Measurements from ENCODE around the gene HNRNPU. TPM values are rescaled to one million over a fixed set of nuclear protein-coding genes. Genes with fewer than 3 reads are reported as not detected.

HNRNPU gene
- total RNA-seq, 1 donor from 2014 or later, result 461 TPM

DNA sequence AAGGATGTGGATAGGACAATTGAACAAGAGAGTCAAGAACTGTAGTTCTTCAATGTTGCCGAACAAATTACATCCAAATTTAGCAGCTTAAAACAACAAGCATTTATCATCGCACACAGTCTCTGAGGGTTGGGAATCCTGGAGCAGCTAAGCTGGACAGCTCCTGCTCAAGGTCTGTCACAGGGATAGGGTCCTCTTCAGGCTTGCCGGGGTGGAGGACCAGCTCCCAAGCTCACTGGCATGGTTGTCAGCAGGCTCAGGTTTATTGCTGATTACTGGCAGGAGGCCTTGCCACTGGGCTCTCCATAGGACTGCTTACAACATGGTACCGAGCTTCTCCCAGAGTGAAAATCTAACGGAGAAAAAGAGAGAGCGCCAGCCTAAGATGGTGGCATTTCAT, 51.0 kb downstream of the HNRNPU start:
- intact Hi-C loops (cut with micrococcal nuclease), result no loop called here

DNA sequence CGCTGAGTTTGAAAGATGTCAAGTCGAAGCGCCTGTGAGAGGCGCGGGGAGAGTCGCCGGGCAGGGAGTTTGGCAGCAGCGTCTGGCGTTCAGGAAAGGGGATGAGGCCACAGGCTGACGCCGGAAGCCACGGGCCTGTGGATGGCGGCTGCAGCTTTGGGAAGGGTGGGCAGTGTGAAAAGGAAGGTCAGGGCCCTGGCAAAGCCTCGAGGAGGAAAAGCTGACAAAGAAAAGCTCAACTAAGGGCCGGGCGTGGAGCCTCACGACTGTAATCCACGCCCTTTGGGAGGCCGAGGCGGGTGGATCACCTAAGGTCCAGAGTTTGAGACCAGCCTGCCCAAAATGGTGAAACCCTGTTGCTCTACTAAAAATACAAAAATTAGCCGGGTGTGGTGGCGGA, 54.1 kb downstream of the HNRNPU start:
- intact Hi-C loops (cut with micrococcal nuclease), result no loop called here

DNA sequence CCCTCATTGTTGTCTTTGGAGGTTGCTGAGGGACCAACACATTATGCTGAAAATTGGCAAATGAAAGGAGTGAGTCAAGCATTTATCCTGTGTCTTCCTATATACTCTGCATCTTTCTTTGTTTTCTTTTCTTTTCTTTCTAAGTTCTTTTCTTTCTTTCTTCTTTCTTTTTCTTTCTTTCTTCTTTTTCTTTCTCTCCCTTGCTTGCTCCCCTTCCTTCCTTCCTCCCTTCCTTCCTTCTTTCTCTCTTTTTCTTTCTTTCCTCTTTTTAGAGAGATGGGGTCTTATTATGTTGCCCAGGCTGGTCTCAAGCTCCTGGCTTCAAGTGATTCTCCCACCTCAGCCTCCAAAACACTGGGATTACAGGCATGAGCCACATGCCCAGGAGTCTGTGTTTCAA, 57.2 kb downstream of the HNRNPU start:
- intact Hi-C loops (cut with micrococcal nuclease), result no loop called here

DNA sequence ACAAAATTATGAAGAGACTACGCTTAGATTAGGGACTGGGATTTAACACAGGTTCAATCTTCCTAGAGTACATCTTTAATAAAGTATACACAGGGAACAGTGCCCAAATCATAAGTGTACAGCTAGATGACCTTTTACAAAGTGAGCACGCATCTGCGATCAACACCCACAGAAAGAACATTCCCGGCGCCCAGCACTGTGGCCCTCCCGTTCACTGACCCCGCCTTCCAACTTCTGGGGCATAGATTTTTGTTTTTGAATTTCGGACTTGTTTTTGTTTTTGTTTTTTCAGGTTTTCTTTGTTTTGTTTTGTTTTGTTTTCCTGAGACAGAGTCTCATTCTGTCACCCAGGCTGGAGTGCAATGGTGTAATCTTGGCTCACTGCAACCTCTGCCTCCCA, 59.5 kb downstream of the HNRNPU start:
- intact Hi-C loops (cut with micrococcal nuclease), result no loop called here

DNA sequence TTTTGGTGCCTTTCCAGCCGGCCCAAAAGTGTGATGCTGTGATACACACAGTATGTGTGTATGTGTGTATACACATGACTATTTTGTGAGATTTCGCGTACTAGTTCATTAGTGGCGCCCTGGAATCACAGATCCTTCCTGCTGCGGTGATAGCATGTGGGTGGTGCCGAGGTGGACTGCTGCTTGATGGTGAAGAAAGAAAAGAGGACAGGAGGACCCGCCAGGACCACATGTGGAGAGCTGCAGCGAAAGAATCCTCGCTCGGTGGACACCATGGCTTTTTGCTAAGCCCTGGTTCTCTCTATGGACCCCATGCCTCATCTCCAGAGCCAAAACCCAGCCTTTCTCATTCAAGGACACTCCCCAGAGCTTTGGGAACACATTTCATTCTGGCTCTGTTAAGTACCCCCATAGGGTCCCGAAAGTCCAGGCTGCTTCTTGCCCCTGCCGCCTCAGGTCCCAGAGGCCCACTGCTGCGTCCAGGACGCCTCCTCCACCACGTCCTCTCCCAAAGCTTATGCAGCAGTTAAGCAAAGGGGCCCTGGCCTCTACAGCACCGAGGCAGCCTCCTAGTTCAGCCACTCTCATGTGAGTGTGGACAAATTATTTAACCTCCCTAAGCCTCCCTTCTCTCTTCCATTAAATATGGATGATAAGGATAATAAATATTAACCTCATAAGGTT, 61.6 kb downstream of the HNRNPU start:
- intact Hi-C loops (cut with micrococcal nuclease), result no loop called here

DNA sequence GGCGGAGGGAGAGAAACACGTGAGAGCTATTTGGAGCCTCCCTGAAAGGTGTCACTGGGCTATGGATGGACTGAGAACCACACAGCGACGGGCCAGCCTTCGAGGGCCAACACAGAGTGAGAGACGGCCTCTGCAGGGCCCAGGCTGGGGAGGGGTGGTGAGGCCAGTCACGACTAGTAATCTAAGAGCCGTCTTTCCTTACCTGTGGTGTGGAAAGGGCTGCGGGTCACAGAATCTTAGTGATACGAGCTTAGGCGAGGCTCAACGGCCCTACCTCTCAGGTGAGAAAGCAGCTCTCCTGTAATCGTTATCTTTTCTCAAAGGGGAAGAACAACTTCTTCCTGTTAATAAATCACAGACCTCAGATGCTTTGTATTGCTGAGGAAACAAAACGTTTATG, 62.3 kb downstream of the HNRNPU start:
- intact Hi-C loops (cut with micrococcal nuclease), result no loop called here

DNA sequence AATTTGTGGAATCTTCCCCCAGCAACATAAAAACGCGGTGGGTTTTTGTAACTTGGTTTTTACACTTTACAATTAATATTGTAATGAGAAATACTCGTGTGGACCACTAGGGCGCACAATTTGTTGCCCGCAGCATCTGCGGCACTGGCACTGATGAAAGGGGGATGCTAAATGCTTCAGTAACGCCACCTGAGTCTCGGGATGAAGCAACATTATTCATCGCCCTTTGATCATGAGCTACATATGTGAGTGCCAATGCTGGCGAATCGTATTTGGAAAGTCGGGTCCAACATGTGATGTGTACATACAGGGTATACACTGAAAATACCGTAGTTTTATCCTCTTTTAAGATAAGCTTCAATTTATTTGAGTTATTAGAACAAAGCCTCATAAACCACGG, 63.1 kb downstream of the HNRNPU start:
- intact Hi-C loops (cut with micrococcal nuclease), result loop anchor here (1.0 to 2.0 kb wide), 4 partner anchors 32 to 241 kb away; partner anchors contain the start of gene DESI2

DNA sequence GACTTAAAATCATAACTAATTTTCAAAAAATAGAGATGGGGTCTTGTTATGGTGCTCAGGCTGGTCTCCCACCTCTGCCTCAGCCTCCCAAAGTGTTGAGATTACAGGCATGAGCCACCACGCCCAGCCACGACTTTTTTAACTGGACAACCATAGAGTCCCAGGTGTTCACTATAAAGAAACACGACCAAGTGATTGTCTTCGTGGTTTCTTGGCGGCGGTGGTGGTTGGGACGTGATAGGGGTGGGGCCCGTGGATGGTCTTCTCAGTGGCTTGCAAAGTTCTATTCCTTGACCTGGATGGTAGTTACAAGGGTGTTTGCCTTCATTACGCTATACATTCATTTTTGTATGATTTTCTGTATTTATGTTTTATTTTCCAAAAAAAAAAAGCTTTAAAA, 63.5 kb downstream of the HNRNPU start:
- intact Hi-C loops (cut with micrococcal nuclease), result loop anchor here (1.0 to 2.0 kb wide), 4 partner anchors 32 to 241 kb away; partner anchors contain the start of gene DESI2

Other genes starting within 250 kb of the HNRNPU start
- gene DESI2, start 211.4 kb downstream of the HNRNPU start, total RNA-seq, result 25.5 and 26.1 TPM in 2 replicates
- gene COX20, start 28.9 kb downstream of the HNRNPU start, total RNA-seq, result 27.1 and 30.2 TPM in 2 replicates

Data from T-helper 2 cell treated with Interferon-gamma antibody and Interleukin-4, amounts not matched to agents 100 ng/mL and 5 ng/mL, for 36 hours (primary cell).